Progenitor cell of endocrine pancreas (in vitro differentiated cells): Measurements from ENCODE around the gene ERBB2. TPM values are rescaled to one million over a fixed set of nuclear protein-coding genes. Genes with fewer than 3 reads are reported as not detected.
A peak's percentile ranks its signal among the peaks of the same experiment; 100 is the strongest.

ENCODE experiments used
- DNase-seq: peaks from one replicate; pipeline ENCODE4 v3.0.0; 2021; ENCODE audit warnings: low spot score; ENCODE audit not compliant: unreplicated experiment
- H3K27ac Mint-ChIP-seq: 2 replicates; pipeline ENCODE4 v1.8.0; 2021; ENCODE audit warnings: mild to moderate bottlenecking, moderate library complexity, mixed read lengths
- H3K27me3 Mint-ChIP-seq: 2 replicates; pipeline ENCODE4 v1.8.0; 2021; ENCODE audit warnings: mixed read lengths
- H3K36me3 Mint-ChIP-seq: 2 replicates; pipeline ENCODE4 v1.8.0; 2022; ENCODE audit warnings: mixed read lengths; ENCODE audit not compliant: insufficient read depth
- H3K4me1 Mint-ChIP-seq: 2 replicates; pipeline ENCODE4 v1.8.0; 2021; ENCODE audit warnings: low read depth, mixed read lengths
- H3K4me3 Mint-ChIP-seq: 2 replicates; pipeline ENCODE4 v1.8.0; 2021; ENCODE audit warnings: low read depth, mild to moderate bottlenecking, moderate library complexity, mixed read lengths
- H3K9me3 Mint-ChIP-seq: 2 replicates; pipeline ENCODE4 v1.8.0; 2021; ENCODE audit warnings: low read depth, mixed read lengths
- total RNA-seq: library from RNA; stranded (reverse); gene quantifications from 2 replicates; pipeline ENCODE4 v1.2.1, GENCODE V29; 2021
- TF ChIP-seq, protein P1 (sequence below): fragments of 200-600 bp; sonication (generic); IDR thresholded peaks from one replicate; pipeline ENCODE4 v1.5.0; 2021; ENCODE audit warnings: antibody characterized with exemption, mild to moderate bottlenecking; ENCODE audit not compliant: unreplicated experiment

Gene ERBB2
- total RNA-seq, 1 donor from 2014 or later: 152 TPM

GRCh38 chr17:39754161-39754957 is 54.5 kb downstream of the ERBB2 start:
- TF ChIP-seq, protein P1, sequence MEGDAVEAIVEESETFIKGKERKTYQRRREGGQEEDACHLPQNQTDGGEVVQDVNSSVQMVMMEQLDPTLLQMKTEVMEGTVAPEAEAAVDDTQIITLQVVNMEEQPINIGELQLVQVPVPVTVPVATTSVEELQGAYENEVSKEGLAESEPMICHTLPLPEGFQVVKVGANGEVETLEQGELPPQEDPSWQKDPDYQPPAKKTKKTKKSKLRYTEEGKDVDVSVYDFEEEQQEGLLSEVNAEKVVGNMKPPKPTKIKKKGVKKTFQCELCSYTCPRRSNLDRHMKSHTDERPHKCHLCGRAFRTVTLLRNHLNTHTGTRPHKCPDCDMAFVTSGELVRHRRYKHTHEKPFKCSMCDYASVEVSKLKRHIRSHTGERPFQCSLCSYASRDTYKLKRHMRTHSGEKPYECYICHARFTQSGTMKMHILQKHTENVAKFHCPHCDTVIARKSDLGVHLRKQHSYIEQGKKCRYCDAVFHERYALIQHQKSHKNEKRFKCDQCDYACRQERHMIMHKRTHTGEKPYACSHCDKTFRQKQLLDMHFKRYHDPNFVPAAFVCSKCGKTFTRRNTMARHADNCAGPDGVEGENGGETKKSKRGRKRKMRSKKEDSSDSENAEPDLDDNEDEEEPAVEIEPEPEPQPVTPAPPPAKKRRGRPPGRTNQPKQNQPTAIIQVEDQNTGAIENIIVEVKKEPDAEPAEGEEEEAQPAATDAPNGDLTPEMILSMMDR: peak; percentile 98
- Mint-ChIP-seq H3K27ac (no peak overlapping the region), H3K27me3 (peaks cover 57% of the 10 kb centered on the region), H3K4me1 (peaks cover 2% of the 10 kb centered on the region), H3K36me3 (no peaks in the 10 kb centered on the region), H3K9me3 (no peaks in the 10 kb centered on the region), H3K4me3 (peak overlapping the region; percentile 57)
- peak; percentile 89 for DNase-seq

DNA sequence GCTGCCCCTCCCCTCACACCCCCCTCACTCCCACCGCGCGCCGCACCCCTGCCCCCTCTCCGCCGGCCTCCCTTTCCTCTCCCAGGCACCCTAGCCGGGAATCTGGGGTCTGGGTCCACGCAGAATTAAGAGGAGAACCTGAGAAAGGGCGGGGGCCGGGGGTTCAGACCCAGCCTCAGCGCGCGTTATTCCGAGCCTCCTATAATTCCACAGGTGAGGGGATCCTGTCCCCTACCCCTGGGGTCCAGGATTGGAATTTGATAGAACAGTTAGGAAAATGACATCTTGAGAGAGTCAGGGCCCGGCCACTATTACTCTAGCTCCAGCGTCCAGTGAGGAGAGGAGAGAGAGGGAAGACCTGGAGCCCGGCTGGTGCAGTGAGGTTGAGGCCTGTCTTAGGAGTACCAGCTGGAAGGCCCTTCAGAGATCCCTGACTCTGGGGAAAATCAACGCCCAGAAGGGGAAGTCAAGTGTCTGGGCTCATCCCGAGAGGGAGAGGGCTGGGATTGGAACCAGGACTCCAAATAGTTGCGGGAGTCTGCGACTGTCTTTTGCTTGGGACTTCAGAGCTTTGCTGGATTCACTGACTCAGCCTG is 55.2 kb downstream of the ERBB2 start:
- Mint-ChIP-seq H3K27ac (no peak overlapping the region), H3K9me3 (no peaks in the 10 kb centered on the region), H3K27me3 (peaks cover 63% of the 10 kb centered on the region), H3K4me1 (peaks cover 2% of the 10 kb centered on the region), H3K36me3 (no peaks in the 10 kb centered on the region), H3K4me3 (peak overlapping the region; percentile 65)
- no peak for DNase-seq
- TF ChIP-seq, protein P1: no peak

GRCh38 chr17:39755554-39756379 is 55.9 kb downstream of the ERBB2 start:
- Mint-ChIP-seq H3K9me3 (no peaks in the 10 kb centered on the region), H3K4me3 (peak overlapping the region; percentile 65), H3K36me3 (no peaks in the 10 kb centered on the region), H3K27ac (no peak overlapping the region), H3K27me3 (peaks cover 63% of the 10 kb centered on the region), H3K4me1 (peaks cover 2% of the 10 kb centered on the region)
- DNase-seq: no peak
- TF ChIP-seq, protein P1: no peak

GRCh38 chr17:39756380-39757079 is 56.7 kb downstream of the ERBB2 start:
- TF ChIP-seq, protein P1: no peak
- Mint-ChIP-seq H3K27ac (no peak overlapping the region), H3K9me3 (no peaks in the 10 kb centered on the region), H3K36me3 (no peaks in the 10 kb centered on the region), H3K4me1 (peaks cover 2% of the 10 kb centered on the region), H3K27me3 (peaks cover 67% of the 10 kb centered on the region), H3K4me3 (no peak overlapping the region)
- DNase-seq: no peak
